CD4-positive, alpha-beta T cell treated with Interferon gamma for 1 hour (primary cell): ENCODE data around the gene ZDHHC8.

Experiments
- DNase-seq: peaks from one replicate; pipeline ENCODE4 v3.0.0-alpha.2; 2020

Gene ZDHHC8

DNA sequence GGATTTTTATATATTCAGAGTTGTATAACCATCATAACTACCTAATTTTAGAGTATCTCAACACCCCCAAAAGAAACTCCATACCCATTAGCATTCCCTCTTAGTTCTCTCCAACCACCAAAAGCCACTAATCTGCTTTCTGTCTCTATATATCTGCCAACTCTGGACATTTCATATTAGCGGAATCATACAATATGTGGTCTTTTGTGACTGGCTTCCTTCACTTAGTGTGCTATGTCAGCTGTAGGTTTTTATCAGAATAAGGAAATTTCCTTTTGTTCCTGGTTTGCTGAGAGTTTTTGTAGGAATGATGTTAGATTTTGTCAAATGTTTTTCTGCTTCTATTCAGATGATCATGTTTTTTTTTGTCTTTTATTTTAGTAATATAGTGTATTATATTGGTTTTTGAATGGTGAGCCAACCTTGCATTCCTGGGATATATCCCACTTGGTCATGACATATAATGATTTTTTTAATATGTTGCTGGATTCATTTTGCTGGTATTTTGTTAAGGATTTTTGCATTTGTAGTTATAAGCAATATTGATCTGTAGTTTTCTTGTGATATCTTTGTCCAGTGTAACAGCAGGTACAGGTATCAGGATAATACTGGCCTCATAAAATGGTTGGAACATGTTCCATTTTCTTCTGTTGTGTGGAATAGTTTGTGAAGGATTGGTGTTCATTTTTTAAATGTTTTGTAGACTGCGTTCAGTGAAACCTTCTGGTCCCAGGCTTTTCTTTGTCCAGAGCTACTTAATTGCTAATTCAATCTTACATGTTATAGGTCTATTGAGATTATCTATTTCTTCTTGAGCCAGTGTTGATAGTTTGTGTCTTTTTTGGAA, 34.8 kb upstream of the ZDHHC8 start:
- no peak for DNase-seq

DNA sequence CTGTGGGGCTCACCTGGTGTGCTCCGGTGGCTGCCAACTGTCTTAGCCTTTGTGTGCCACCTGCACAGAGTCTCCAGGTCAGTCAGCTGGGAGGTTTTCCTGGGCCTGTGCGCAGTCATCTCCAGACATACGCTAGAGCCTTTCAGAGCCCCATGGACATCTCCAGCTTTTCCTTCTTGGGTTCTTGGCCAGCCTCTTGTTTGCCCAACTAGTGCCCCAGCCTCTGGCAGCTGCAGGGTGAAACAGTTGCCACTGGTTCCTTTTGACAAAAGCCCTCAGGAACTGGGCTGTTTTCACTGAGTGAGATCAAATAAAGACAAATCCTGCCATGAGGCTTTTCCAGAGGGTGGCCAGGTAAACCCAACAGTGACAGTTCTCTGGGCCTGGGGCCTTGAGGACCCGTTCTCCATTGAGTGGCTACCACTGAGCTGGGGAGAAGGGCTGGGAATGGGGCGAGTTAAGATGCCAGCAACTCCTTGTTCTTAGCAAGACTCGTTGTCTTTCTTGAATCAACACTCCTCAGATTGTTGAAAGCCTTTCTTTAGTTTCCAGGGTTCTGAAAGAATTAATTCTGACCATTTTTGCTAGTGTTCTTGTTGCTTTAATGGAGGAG, 32.4 kb upstream of the ZDHHC8 start:
- no peak for DNase-seq

DNA sequence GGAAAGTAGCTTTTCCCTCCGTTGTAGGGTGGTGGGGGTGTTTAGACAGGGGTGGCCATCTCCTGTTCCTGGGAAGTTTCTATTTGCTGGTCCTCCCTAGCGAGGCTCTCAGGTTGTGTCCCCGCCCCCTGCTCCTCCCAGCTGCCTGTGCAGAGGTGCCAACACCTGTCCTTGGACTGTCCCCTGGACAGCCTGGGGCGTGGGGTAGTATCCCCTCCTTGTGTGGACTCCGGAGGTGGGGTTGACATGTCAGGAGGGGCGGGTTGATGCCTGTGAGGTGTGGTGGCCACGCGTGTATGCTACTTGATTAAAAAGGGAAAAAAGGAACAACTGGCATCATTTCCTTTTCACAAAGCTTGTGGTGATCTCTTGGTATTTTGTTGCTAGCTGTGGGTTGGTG, 30.0 kb upstream of the ZDHHC8 start:
- DNase-seq: no peak

DNA sequence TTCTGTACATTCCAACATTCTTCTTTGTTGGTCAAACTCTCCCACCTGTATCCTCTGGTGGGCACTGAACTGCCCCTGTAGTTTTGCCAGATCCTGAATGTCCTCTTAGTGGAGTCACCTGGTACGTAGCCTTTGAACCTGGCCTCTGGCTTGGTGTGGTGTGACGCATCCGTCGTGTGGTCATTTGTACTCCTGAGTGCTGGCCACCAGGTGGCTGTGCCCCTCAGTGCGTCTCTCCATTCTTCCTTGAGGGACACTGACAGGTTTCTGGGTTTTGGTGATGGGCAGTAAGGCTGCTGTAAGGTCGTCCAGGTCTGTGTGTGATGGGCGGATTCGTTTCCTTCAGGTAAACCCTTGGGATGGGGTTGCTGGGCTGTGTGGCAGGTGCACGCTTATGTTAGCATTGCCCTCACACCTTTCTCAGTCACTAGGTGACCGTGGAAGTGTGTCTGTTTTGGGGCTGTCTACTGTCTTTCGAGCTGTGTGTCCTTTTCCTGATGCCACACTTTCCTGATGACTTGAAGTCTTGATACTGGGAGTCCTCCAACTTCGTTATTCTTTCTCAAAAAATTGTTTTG, 29.3 kb upstream of the ZDHHC8 start:
- DNase-seq: no peak

DNA sequence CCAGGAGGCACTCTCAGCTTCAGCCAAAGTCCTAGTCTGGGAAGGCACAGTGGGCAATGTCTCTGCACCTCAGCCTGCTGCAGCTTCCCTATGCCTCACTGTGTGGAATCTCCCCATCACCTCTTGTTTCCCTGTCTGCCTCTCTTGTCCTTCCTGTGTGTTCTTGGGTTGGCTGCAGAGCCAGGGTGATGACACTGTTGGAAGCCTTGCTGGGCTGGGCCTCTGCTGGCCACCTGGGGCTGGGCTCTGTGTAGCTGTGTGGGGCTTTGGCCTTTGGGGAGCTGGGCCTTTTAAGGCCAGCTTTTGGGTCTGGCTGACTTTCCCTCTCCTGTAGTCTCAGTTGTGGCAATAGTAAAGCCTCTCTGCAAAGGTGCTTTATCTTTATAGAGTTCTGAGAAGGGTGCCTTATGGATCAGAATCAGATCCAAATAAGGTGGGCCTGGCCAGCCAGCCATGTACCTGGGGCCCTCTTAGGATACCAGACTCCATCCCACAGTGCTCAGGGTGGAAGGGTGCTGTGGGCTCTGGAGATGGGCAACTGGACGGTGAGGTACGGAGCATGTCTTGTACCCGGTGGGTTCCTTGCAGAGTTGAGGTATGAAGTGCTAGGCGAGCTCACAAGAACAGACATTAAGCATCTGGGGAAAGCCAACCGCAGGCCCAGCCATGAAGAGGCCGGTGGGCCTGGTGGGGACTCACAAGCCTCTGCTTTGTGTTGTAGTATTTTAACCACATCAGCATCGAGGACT, 26.0 kb upstream of the ZDHHC8 start:
- no peak for DNase-seq

DNA sequence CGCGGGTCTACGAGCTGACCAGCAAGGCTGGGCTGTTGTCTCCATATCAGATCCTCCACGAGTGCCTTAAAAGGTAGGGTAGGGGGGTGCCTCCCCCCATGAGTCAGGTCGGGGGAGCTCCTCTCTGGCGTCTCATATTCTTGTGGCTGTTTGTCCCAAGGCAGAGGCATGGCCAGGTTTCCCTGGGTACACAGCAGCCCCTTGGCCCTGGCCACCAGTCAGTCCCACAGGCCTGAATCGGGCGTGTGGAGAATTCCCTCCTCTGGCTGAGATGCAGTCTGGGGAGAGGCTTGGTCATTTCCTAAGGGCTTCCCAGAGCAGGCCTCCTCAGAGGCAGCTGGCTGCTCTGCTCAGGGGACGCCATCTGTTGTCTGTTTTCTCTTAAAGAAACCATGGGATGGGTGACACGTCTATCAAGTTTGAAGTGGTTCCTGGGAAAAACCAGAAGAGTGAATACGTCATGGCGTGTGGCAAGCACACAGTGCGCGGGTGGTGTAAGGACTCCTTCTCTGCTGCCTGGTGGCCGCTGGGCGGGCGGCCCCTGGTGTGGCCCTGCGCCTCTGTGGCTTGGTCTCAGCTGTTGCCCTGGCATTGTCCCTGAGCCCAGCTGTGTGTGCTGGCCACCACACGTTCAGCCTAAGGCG, 25.3 kb upstream of the ZDHHC8 start:
- DNase-seq: no peak

DNA sequence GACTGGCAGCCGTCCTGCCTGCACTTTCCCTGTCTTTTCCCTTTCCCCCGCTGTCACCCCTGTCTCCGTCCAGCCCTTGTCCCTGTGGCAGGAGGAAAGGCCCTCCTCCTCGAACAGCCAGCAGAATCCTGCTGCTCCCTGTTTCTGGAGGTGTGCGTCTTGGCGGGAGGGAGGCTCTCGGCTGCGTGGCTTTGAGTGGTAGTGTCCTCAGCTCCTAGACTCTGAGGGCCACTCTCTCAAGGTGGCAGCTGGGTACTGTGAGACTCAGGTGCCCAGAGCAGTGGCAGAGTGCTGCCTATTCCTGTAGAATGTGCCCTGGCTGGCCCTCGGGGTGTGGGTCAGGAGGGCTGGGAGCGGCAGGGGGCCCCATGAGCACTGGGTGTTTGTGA, 24.8 kb upstream of the ZDHHC8 start:
- DNase-seq: no peak

DNA sequence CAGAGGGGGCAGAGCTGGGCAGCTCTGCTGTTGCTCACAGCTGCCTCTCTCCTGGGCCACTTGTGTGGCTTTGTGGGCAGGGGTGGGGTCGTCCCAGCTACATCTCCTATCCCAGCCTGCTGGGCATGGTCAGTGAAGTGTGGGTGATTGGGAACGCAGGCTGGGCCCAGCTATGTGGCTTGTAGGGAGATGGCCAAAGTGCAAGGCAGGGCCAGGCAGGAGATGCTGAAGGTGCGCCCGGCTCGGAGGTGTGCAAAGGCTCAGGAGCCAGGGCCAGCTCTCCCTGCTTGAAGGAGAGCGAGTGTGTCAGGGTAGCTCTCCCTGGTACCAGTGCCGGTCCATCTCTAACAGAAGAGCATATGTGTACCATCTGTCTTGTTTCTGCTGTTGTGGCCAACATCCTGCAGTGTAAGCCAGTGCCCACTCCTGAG, 24.1 kb upstream of the ZDHHC8 start:
- no peak for DNase-seq

DNA sequence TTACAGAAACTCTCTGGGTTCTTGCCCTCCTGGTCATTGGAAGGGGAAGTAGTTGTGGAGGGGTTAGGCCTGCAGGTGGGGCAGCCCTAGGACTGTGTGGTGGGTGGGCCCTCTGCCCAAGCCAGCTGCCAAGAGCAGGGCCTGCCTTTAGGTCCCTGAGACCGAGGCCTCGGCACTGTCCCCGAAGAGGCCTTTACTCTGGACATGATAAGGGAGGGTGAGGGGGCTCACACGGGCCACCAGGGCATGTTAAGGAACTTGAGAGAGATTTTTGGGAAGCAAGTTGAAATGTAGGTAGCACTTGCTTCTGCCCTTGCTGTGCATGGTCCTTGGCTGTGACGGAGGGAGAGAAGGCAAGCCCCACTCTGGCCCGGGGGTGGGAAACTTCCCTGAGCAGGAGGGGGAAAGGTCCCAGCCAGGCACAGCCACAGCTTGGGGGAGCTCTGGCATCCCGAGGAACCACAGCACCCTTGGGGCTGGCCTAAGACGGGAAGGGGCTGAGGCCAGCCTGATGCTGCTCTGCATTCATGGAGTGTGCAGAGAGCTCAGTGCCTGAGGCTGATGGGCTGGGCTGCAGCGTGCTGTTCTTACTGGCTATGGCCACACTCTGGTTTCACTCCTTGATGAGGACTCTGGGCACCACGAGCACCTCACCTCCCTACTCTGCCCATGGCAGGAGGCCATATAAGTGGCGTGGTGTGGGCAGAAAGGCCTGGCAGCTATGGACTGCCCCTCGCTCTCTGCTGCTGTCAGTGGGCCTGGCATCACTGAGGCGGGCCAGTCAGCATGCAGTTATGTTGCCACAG, 23.4 kb upstream of the ZDHHC8 start:
- DNase-seq: no peak

DNA sequence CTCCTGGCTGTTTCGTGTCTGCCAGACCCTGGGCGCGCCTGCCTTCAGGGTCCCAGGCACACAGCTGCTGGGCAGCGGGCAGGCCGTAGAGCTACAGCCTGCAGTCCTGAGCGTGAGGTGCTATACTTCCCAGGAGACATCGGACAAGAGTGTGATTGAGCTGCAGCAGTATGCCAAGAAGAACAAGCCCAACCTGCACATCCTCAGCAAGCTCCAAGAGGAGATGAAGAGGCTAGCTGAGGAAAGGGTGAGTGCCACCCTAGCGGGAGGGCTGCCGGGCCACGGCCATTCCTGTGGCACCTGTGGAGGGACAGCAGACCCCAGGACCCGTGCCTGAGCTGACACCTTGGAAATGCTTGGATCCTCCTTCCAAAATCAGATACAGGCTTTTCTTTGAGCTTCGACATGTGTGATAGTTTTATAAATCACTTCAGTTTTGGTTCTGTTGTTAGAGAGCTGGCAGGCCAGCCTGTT, 22.8 kb upstream of the ZDHHC8 start:
- DNase-seq: no peak

DNA sequence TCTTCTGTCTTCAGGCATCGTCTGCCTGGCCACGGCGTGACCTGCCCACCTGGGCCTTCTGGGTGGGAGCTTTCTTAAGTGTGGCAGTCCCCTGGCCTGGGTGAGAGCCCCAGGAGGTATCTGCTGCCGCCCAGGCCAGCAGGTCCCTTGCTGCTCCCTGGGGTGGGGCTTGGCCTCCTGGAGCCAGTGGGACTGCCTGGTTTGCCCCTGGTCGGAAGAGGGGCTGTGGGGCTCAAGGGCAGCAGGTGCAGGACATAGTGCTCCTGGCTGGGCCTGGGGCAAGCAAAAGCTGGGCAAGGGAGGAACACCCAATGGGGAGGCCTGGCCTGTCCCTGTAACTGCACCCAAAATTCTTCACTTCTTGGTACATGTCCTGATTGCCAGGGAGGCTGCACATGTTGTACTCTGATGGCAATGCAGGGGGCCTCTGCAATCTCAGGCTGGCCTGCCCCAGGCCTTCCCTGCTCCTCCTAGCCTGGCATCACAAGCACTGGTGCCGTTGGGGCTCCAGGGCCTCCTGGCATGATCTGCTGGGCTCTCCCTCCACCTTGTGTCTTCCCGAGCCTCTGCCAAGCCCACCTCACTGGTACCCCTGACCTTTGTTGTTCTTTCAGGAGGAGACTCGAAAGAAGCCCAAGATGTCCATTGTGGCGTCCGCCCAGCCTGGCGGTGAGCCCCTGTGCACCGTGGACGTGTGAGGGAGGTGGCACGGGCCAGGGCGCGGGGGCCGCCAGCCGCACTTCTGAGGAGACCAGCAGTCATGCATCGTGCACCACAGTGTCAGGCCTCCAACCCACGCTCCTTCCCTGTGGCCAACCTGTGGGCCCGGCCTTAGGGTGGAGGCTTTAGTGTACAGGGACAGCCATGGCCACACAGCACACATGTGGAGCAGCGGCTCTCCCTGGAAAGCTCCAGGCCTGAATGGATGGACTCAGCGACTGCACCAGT, 21.9 kb upstream of the ZDHHC8 start:
- no peak for DNase-seq

DNA sequence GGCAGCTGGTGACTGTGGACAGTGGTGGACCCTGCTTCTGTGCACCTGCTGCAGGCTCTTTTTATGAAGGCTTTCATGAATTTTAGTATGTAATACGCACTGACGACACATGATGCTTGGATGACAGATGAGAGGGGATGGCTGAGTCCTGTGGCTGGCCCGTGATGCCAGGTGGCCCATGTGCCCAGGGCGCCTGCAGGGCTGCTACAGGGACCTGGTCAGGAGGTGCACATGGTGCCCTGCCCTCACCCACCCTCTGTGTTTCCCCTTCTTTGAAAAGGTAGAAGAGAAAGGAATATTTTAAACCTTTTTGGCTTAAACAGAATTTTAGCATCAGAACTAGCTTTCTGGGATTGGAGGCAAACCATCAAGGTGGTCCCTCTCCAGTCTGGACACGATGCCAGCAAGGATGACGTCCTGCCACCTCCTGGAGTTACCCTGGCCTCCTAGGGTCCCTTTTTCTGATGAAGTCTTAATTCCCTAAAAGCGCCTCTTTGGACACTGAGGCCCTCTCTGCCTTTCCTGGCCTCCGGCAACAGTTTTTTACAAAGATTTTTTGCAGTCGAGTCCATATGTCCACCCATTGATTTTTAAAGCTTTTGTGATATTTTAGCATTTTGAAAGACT, 21.1 kb upstream of the ZDHHC8 start:
- DNase-seq: no peak

DNA sequence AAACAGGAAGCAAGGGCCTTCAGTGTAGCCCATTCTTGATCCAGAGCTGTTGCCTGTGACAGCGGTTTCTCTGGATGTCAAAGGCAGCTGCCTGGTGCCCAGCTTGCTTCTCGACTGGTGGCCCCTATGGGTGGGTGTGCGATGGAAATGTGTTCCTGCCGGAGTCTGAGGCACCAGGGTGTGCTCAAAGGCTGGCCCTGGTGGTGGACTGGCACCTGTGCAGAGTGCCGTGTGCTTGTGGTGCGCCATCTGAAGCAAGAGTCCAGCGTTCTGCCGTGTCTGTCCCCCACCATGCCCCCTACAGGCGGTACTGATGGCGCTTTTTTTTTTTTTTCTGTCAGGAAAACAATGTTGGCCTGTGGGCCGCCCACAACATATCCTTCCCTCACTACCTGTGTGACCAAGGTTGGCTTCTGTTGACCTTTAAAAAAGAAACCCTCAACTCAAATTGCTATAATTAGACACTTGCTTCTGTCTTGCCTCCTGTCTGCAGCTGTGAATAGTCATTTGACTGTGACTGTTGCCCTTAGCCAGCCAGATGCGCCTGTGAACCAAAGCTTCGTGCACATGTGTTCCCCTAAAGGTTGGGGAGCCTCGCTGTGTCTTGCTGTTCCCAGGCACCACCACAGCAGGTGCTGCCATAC, 20.4 kb upstream of the ZDHHC8 start:
- DNase-seq: peak; percentile 31

DNA sequence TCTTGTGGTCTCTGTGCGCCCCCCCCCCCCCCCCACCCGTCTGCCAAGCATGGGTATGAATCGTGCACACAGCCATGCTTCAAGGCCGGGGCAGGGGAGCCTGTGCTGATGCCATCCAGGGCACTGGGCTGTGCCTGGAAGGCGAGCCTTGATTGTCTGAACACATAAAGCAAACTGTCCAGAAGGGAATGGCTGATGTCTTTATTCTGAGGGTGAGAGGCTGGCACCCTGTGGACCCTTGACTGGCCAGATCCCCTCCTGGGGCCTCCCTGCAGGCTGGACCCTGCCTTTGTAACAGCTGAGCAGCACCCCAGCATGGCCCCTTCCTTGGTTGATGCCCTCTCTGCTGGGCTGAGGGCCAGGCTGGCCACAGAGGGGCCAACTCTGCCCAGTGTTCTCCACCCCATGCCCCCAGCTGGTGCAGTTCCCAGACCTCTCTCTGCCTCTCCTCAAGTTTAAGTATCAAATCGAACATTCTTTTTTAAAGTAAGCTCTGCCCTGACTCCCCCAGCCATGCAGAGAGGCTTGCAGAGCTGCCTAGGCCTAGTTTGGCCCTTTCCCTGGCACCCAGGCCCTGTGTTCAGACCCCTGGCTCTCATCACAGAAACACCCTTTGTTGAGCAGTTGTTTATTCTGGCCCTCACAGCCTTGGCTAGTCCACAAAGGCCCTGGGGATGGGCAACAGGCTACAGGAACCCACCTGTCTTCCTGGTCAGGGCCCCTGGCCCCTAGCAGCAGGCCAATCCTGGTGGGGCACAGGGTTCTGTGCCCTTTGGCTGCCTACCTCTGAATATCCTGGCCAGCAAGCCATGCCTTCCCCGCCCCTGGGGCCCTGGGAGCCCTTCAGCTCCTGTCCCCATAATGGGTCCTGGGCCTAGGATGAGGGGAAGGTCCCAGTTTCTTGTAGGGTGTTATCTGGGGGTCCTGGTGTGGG, 19.6 kb upstream of the ZDHHC8 start:
- no peak for DNase-seq

DNA sequence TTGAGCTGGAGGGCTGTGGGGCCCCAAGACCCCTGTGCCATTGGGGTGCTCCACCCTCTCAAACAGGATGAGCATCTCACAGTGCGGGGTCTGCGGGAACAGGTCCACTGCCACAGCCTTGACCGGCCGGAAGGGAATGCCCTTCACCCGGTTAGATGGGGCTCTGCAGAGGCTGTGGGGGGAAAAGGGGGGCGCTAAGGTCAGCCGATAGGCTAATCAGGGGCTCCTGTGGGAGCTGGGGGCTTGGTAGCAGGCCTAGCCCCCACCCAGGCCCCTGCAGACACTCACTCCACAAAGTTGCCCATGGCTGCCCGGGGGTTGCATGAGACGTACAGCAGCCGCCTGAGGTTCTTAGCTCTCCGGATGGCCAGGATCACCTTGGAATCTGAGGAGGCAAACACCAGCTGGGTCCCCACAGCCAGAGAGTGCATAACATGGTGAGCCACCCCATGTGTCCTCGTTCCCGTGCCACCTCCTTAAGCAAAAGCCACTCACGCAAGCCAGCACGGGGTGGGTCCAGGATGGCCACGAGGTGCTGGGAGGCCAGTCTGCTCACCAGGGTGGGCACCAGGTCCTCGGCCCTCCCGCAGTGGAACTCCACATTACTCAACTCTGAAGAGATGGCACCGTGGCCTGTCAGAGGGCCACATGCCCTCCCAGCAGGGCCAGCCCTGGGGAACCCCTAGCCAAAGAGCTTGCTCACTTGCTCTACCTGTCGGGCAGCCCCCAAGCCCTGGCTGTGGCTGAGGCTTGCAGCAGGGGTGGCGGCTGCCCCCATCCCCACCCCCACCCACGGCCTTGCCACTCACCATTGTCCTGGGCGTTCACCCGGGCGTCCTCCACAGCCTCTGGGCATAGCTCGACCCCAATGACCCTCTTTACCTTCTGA, 18.7 kb upstream of the ZDHHC8 start:
- DNase-seq: no peak

DNA sequence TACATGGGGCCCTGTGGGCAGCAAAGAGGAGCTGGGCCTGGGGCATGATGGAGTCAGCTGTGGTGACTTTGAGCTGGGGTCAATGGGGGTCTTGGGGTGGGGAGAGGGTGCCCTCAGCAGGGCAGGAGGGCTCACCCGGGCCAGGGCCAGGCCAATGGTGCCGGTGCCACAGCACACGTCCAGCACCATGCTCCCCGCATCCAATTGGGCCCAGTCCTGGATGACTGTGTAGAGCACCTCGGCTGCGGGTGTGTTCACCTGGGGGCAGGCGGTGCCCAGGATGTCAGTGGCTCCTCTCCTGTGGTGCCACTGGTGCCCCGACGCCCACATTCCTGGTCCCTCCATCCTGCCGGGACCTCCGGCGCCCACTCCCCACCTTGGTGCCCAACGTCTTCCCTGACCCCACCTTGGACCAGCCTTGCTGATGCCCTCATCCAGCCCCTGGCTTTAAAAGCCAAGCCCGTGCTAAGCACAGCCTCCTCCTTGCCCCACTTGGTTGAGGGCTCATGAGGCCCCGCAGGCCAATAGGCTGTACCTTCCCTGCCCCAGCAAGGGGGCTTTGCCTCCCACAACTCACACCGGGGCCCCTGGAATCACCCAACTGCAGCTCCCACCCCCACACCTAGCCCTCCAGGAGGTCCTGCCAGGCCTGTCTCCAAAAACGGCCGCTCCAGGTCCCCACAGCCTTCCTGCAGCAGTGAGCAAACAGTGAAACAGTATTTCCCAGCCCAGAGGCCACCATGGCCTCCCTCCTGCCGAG, 17.9 kb upstream of the ZDHHC8 start:
- DNase-seq: no peak
